GM13977 (cell line): ENCODE data around the gene THSD4.

ENCODE experiments used
- DNase-seq: peaks from one replicate; pipeline ENCODE4 v3.0.0; 2012; ENCODE audit warnings: low spot score
- CTCF ChIP-seq: IDR thresholded peaks from 2 replicates; pipeline ENCODE4 v1.5.1; 2012; ENCODE audit warnings: mild to moderate bottlenecking, control low read depth; ENCODE audit not compliant: insufficient read depth; ENCODE audit errors: extremely low read depth, missing control alignments
- in situ Hi-C: fragments of 300-500 bp; cut with MboI; formaldehyde crosslinking; loops from one replicate; pipeline ENCODE4 v1.12.0; 2022; ENCODE audit warnings: low sequenced_read_pairs, low pct_unique_long_range_greater_than_20kb, mixed read lengths, inconsistent platforms; ENCODE audit not compliant: unreplicated experiment

Gene THSD4

GRCh38 chr15:71815301-71815700 lies 700.0 kb downstream of the THSD4 start:
- TF ChIP-seq CTCF = no peak
- DNase-seq = no peak
- in situ Hi-C loops = no loop called here

GRCh38 chr15:71817351-71817750 lies 702.1 kb downstream of the THSD4 start:
- no peak for DNase-seq
- in situ Hi-C loops = no loop called here
- no peak for TF ChIP-seq CTCF

- DNase-seq = no peak
- in situ Hi-C loops = no loop called here
- TF ChIP-seq CTCF = no peak
Measured at GRCh38 chr15:71820127-71820526, 704.9 kb downstream of the THSD4 start.

- no peak for DNase-seq
- in situ Hi-C loops = no loop called here
- no peak for TF ChIP-seq CTCF
Measured at GRCh38 chr15:71821547-71822129, 706.4 kb downstream of the THSD4 start.

GRCh38 chr15:71822890-71823630 lies 707.8 kb downstream of the THSD4 start:
- TF ChIP-seq CTCF = no peak
- no peak for DNase-seq
- in situ Hi-C loops = no loop called here

- TF ChIP-seq CTCF = no peak
Measured at GRCh38 chr15:71823801-71824200, 708.5 kb downstream of the THSD4 start.

More at GRCh38 chr15:71823801-71824200, 708.5 kb downstream of the THSD4 start:
- DNase-seq = no peak
- in situ Hi-C loops = no loop called here
